GM19395 (cell line): ENCODE data around the gene FOXN1.
A peak's percentile ranks its signal among the peaks of the same experiment; 100 is the strongest.

ENCODE experiments used
- ATAC-seq: cut with Tn5 transposase; IDR thresholded peaks from one replicate; pipeline ENCODE4 v1.9.1; 2021; ENCODE audit warnings: mild to moderate bottlenecking, moderate library complexity; ENCODE audit not compliant: unreplicated experiment

FOXN1 gene

GRCh38 chr17:28477928-28478327 is 28.2 kb upstream of the FOXN1 start:
- ATAC-seq = no peak

- ATAC-seq = no peak
These were observed 27.2 kb upstream of the FOXN1 start for GRCh38 chr17:28478712-28479615.

- ATAC-seq = no peak
These were observed 25.9 kb upstream of the FOXN1 start for GRCh38 chr17:28480278-28480677.

DNA sequence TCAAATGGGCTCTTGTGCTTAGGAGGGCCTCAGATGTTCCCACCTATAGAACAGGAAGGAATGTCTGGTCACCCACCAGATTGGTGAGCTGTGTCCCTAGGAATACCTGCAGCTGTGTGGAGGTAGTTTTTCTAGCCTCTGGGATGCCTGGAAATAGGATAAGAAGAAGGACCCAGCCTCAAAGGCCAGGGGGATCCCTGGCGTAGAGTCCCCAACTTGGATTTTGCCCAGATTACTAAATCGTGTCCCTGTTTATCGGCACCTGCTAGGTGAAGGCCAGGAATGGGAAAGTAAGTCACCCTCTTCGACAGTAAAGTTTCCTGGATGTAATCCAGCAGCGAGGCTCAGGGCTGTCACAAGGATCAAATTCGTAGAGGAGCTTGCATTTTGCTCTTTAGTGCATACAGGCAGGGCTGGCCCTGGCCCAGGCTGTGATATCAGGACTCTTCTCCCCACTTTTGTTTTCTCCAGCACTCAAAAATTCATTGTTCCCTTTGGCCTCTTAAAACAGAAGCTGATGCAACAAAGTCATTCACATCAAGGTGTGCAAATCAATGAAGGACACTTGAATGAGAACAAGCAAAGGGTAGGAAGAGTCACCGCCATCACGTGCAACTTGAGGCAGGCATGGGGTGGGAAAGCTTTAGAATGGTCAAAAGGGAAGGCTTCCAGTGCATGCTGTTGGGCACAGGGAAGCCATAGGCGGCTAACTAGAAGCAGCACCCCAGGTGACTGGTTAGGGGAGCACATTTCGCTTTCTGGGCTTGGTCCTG is 25.2 kb upstream of the FOXN1 start:
- ATAC-seq = no peak

DNA sequence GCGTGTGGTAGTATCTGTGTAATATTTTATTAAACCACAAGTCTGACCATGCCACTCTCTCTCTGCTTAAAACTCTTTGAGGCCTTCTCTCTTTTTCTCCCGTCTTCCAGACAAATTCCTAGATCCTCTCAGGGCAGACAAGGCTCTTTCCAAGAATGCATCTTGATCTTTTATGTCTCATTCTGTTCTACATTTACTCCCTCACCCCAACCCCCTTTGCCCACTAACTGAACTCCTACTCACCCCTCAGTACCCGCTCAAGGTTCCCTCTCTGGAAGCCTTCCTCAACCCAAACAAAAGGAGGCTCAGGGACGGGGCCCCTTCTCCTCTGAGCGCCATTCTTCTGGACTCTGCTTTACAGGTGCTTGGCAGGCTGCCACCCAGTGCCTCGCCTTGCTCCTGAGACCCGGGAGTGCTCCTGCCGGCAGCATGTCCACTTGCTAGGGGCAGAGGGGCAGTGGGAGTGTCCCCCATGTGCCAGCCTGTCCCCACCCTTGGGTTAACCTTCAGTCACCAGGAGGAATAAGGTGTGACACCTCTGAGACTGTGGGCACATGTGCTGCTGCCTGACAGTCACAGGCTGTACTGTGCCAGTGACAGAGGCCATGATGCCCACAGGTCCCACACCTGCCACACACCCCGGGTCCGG is 23.5 kb upstream of the FOXN1 start:
- no peak for ATAC-seq

DNA sequence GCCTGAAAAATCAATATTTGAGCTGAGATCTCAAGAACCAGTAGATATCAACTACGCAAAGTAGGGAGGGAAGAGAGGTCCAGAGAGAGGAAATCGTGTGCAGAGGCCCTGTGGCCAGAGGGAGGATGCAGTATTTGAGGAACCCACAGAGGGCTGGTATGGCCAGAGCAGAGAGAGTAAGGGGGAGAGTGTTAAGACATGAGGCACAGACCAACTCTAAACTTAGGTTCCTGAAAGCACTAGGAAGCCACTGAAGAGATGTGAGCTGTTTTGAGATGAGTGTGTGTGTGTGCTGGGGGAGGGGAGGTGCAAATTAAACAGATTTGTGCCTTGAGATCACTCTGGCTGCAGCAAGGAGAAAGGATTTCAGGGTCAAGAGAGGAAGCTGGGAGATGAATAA is 21.9 kb upstream of the FOXN1 start:
- peak; percentile 93 for ATAC-seq

GRCh38 chr17:28485049-28485448 is 21.1 kb upstream of the FOXN1 start:
- no peak for ATAC-seq

GRCh38 chr17:28487881-28488532 is 18.1 kb upstream of the FOXN1 start:
- ATAC-seq = no peak

DNA sequence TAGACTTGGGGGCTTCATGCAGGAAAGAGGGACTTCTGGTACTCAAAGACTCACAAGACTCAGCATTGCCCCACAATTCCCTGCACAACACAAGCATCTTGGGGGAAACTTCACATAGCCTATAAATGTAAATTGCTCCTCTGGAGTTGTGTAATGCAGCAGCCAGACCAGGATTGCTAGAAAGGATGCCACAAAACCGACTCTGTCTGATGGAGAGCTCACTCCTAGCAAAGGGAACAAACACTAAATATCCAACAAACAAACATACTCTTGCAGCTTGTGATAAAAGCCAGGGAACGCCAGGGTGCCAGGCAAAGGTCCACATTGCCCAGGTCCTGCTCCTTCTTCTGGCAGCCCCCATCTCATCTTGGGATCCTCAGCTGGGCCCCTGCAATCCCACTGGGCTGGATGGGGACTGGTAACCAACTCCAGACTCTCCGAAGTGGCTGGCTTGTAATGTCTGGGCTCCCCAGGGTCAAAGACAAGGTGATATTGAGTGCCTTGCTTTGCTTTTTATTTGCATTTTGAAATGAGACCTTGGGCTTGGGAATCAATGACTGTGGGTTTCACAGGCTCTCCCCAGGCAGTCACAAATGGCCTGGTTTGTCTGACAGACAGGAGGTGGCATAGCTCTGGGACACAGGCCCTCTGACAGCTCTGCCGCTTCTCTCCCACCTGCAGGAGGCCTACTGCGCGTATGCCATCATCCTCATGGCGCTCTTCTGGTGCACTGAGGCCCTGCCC is 17.4 kb upstream of the FOXN1 start:
- ATAC-seq = no peak

GRCh38 chr17:28491286-28491685 is 14.9 kb upstream of the FOXN1 start:
- no peak for ATAC-seq

- no peak for ATAC-seq
These were observed 14.3 kb upstream of the FOXN1 start for GRCh38 chr17:28491860-28492259.

DNA sequence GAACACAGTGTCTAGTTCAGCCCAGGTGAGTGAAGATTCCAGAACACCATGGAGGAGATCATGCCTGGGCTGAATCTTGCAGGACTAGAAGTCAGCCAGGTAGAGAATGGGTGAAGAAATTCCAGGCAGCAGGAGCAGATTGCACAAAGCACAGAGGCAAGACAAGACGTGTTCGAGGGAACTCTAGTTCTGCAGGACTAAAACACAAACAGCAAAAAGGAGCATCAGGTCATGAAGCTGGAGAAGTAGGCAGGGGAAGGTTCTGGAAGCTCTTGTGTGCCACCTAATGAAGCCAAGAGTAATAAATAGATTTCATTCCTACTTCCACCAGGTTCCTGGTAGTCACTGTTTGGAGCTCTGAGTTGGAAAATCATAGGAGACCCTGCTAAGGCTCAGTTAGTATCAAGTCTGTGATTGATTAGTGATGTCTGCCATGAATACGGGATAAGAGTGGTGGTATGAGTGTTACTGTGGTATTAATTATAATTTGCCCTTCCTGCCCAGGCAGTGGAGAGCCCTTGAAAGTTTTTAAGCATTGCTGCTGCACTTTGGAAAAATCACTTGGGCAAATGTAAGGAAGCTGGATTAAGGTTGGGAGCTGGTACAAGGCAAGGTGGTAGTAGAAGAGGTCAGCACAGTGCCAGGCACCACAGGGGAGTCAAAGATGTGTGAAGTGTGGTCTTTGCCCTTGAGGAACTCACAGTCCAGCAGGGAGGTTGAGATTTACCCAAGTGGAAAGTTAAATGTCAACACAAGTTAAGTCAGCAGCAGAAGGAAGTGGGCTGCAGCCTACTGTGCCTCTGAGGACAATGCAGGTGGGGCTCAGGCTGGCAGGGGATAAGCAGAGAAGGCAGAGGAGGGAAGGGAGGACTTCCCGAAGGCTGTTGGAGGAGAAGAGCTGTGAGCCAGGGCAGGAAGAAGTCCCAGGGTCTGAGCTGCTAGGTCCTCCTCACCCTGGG is 13.5 kb upstream of the FOXN1 start:
- ATAC-seq = no peak

DNA sequence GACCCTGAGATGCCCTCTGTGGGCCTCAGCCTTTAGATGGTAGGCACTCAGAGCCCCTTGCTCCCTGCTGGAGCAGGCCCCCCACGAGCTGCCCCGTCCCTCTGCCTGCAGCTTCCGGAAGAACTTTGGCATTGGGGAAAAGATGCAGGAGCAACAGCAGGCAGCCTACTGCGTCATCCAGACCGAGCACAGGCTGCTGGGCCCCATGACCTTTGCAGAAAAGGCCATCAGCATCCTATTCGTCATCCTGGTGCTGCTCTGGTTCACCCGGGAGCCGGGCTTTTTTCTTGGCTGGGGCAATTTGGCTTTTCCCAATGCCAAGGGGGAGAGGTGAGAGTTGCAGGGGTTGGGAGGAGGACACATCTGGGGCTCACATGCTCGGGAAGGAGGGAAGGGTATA is 12.7 kb upstream of the FOXN1 start:
- no peak for ATAC-seq

GRCh38 chr17:28494445-28495188 is 11.5 kb upstream of the FOXN1 start:
- ATAC-seq = no peak

GRCh38 chr17:28495635-28496034 is 10.5 kb upstream of the FOXN1 start:
- no peak for ATAC-seq

DNA sequence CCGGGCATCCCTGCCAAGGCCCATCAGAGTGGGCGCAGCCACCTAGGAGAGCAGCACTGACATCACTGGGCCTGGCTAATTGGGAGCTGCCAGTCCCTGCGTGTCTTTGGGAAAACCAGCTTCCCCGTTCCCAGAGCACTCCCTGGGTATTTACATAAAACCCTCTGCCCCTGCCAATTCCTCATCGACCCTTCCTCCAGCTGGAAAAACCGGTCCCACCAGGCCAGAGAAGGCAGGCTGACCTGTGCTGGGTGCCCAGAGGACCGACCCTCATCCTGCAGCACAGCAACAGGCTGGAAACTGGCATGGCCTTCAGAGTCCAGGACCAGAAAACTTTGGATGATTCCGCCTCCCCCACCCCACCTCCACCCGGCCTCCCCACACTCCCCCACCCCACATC is 8.2 kb upstream of the FOXN1 start:
- no peak for ATAC-seq

DNA sequence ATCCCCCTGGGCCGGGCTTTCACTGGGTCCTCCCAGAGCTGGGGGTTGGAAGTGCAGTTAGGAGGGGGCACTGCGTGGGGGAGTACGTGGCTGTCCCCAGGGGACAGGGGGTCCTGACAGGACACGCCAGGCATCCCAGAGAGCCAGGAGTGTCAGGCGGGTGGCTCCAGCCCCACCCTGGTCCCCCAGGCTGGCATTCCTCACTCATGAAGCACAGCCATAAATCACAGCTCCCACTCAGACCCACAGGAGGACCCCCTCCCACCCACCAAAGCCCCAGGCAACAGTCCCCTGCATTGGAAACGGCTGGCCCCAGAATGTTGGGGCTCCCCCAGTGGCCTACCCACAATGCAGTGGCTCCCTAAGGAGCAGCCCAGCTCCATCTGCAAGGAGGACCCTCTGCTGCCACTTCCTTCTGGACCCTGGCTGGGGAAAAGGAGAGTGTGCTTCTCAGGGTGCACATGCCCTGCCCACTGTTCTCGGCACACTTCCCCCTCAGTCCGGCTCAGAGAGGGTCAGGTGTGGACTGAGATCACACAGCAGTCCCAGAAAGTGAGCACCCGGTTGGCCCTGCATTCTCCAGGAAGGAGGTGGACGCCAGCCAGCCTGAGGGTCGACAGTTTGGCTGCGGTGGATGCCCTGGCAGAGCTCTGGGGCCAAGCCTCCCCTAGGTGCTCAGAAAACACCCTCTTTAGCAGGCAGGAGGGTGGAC is 7.3 kb upstream of the FOXN1 start:
- ATAC-seq = no peak

- ATAC-seq = no peak
These were observed 6.8 kb upstream of the FOXN1 start for GRCh38 chr17:28499364-28499664.
